ENCODE data around the gene BGN.
A peak's percentile ranks its signal among the peaks of the same experiment; 100 is the strongest.

BGN gene

DNA sequence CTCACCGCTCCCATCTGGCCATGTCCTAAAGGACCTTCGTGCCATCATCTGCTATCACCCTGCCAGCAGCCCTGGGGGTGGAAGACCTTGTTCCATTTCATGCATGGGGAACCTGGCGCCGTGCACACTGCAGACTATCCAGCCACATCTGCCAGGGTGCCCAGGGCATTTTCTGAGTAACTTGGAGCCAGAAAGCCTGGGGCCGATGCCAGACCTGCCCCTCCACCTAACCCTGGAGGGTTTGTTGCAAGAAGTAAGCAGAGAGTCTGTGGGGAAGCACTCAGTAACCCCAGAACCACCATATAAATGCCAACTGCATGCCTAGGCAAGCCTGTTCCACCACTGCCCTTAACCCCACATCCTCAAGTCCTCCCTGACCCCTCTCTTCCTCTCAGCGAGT lies 31.7 kb upstream of the BGN start:
- Histone ChIP-seq H3K27me3 (ENCODE audit: control insufficient read depth, insufficient read depth, low read length) (no peaks in the 10 kb centered on the region), H3K27ac (ENCODE audit: low read depth, low read length) (no peak overlapping the region), H3K36me3 (ENCODE audit: control insufficient read depth, insufficient read depth, low read length) (0 out of 2 replicates have a peak, but pooled peaks cover 13% of the 10 kb centered on the region), H3K4me1 (ENCODE audit: control insufficient read depth, insufficient read depth, low read length) (no peaks in the 10 kb centered on the region), H3K9me3 (ENCODE audit: control insufficient read depth, insufficient read depth, low read length) (peaks cover 42% of the 10 kb centered on the region), H3K4me3 (ENCODE audit: low read depth, low read length) (no peak overlapping the region), H3K9ac (ENCODE audit: low read depth, low read length) (no peak overlapping the region)

DNA sequence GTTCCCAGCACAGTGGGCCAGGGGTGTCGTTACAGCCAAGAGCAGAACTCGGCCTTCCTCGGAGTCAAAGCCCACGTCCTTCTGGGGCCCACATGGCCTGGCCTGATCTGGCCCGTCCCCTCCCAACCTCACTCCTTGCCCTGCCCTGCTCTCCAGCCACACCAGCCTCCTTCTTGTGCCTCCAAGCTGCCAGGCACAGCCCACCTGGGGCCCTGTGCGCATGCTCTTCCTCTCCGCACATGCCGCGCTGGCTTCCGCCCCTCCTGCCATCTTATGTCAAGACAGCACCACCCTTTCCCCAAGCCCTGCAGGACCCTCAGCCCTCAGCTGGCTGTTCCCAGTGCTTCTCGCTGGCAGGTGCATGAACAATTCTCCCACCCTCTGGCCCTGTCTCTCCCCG lies 31.2 kb upstream of the BGN start:
- peaks cover 19% of the 10 kb centered on the region for H3K36me3 ChIP-seq (ENCODE audit: control insufficient read depth, insufficient read depth, low read length)
- H3K9me3 ChIP-seq (ENCODE audit: control insufficient read depth, insufficient read depth, low read length), result peaks cover 41% of the 10 kb centered on the region
- H3K4me1 ChIP-seq (ENCODE audit: control insufficient read depth, insufficient read depth, low read length), result no peaks in the 10 kb centered on the region
- H3K27me3 ChIP-seq (ENCODE audit: control insufficient read depth, insufficient read depth, low read length), result no peaks in the 10 kb centered on the region
- H3K27ac ChIP-seq (ENCODE audit: low read depth, low read length), result no peak overlapping the region
- no peak overlapping the region for H3K4me3 ChIP-seq (ENCODE audit: low read depth, low read length)
- no peak overlapping the region for H3K9ac ChIP-seq (ENCODE audit: low read depth, low read length)

DNA sequence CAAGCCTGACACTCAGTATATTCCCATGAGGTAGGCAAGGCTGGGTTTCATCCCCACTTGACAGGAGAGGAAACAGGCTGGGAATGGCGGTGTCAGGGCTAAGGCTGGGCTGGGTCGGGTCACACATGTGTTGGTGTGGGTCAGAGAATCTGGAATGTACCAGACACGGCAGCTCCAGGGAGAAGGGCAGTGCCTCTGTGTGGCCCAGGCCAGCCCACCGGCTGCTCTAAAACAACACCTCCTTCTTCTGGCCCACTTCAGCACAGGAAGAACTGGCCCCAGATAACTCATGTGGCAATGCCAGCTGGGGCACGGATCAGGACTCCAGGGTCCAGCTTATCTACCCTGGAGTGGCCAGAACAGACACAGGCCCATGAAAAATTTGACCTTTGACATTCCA lies 30.7 kb upstream of the BGN start:
- Histone ChIP-seq H3K27me3 (ENCODE audit: control insufficient read depth, insufficient read depth, low read length) (no peaks in the 10 kb centered on the region), H3K36me3 (ENCODE audit: control insufficient read depth, insufficient read depth, low read length) (peaks cover 21% of the 10 kb centered on the region), H3K4me3 (ENCODE audit: low read depth, low read length) (no peak overlapping the region), H3K9me3 (ENCODE audit: control insufficient read depth, insufficient read depth, low read length) (peaks cover 42% of the 10 kb centered on the region), H3K4me1 (ENCODE audit: control insufficient read depth, insufficient read depth, low read length) (no peaks in the 10 kb centered on the region), H3K27ac (ENCODE audit: low read depth, low read length) (no peak overlapping the region), H3K9ac (ENCODE audit: low read depth, low read length) (no peak overlapping the region)

DNA sequence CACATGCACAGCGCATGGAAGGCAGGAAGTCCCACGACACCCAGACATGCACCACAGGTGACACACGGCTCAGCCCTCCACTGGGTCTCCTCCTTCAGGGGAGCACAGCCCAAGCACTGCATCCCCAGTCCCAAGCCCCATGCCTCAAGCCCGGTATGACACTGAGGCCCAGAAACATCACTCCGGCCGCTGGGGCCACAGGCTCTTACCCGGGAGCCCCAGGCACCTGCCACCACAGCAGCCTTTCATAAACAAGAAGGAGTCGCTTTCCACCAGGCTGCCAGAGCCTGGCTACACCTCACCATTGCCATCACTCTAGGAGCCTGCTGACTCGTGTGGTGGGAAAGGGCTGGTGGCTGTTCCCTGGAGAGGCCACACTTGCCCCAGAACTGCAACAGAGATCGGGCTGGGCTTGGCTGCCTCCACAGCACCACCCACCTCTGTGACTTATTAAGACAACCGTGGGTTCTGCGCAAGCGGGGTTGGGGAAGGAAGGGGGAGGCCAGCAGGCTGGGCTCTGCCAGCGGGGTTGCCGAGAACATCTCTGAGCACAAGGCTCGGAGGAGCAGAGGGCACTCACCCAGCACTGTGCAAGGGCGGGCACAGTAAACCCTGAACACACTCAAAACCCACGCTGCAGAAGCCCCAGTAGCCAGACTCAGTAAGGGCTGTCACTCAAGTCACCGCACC lies 28.9 kb upstream of the BGN start:
- Histone ChIP-seq H3K9ac (ENCODE audit: low read depth, low read length) (no peak overlapping the region), H3K27me3 (ENCODE audit: control insufficient read depth, insufficient read depth, low read length) (no peaks in the 10 kb centered on the region), H3K9me3 (ENCODE audit: control insufficient read depth, insufficient read depth, low read length) (peaks cover 40% of the 10 kb centered on the region), H3K4me1 (ENCODE audit: control insufficient read depth, insufficient read depth, low read length) (no peaks in the 10 kb centered on the region), H3K27ac (ENCODE audit: low read depth, low read length) (no peak overlapping the region), H3K4me3 (ENCODE audit: low read depth, low read length) (no peak overlapping the region), H3K36me3 (ENCODE audit: control insufficient read depth, insufficient read depth, low read length) (peaks cover 21% of the 10 kb centered on the region)

DNA sequence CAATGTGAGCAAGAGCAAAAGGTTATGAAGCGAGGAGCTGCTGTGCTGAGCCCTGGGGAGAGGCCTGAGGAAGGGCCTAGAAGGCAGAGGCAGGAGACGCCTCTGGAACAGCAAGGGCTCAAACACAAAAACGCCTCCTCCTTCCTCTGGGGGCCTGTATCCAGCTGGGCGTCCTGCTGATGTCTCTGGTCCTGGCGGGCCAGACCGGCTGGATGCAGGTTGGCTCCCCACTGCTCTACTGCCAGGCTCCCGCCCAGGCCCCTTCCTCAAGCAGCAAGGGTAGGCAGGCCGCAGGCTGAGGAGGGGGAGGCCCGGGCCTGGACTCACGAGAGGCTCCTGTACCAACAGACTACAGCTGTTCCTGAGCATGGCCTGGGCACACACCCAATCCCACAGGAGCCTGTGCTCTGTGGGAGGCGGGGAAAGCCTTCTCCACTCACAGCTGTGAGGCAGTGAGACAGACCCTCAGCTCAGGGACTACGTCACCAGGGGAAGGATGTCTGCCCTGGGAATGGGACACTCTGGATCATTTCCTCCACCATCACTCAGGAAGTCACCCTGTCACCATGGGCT lies 26.7 kb upstream of the BGN start:
- Histone ChIP-seq H3K27me3 (ENCODE audit: control insufficient read depth, insufficient read depth, low read length) (no peaks in the 10 kb centered on the region), H3K36me3 (ENCODE audit: control insufficient read depth, insufficient read depth, low read length) (peaks cover 18% of the 10 kb centered on the region), H3K4me1 (ENCODE audit: control insufficient read depth, insufficient read depth, low read length) (no peaks in the 10 kb centered on the region), H3K27ac (ENCODE audit: low read depth, low read length) (no peak overlapping the region), H3K4me3 (ENCODE audit: low read depth, low read length) (no peak overlapping the region), H3K9me3 (ENCODE audit: control insufficient read depth, insufficient read depth, low read length) (peaks cover 44% of the 10 kb centered on the region), H3K9ac (ENCODE audit: low read depth, low read length) (no peak overlapping the region)

DNA sequence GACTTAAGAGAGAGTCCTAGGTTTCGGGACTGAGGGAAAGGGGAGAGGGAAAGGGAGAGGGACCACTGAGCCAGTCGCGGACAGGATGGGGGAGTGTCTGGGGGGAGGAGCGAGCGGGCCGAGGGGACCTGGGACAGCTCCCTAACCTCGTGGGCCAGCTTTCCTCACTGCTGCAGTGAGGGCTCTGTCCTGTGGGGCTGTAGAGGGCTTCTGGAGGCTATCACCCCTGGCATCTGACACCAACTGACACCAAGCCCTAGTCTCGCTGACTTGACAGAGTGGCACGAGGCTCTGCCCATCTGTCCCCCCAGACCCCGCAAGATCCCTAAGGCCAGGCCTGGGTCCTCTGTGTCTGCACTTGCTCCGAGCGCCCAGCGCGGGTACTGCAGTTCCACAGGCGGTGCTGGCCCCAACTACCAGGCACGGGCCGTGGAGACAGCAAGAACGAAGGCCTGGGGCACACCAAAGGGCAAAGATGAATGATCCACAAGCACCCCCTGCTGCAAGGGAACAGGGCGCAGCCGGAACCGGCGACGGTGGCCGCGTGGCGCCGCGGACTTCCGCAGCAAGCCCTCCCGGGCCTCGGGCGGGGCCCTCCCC lies 24.9 kb upstream of the BGN start:
- Histone ChIP-seq H3K9me3 (ENCODE audit: control insufficient read depth, insufficient read depth, low read length) (peaks cover 34% of the 10 kb centered on the region), H3K27me3 (ENCODE audit: control insufficient read depth, insufficient read depth, low read length) (peaks cover 8% of the 10 kb centered on the region; the same call in 1 of the 2 replicates), H3K4me3 (ENCODE audit: low read depth, low read length) (peak overlapping the region; percentile 65), H3K27ac (ENCODE audit: low read depth, low read length) (no peak overlapping the region), H3K36me3 (ENCODE audit: control insufficient read depth, insufficient read depth, low read length) (peaks cover 10% of the 10 kb centered on the region), H3K9ac (ENCODE audit: low read depth, low read length) (peak overlapping the region; percentile 19; the same call in 1 of the 2 replicates), H3K4me1 (ENCODE audit: control insufficient read depth, insufficient read depth, low read length) (no peaks in the 10 kb centered on the region)

DNA sequence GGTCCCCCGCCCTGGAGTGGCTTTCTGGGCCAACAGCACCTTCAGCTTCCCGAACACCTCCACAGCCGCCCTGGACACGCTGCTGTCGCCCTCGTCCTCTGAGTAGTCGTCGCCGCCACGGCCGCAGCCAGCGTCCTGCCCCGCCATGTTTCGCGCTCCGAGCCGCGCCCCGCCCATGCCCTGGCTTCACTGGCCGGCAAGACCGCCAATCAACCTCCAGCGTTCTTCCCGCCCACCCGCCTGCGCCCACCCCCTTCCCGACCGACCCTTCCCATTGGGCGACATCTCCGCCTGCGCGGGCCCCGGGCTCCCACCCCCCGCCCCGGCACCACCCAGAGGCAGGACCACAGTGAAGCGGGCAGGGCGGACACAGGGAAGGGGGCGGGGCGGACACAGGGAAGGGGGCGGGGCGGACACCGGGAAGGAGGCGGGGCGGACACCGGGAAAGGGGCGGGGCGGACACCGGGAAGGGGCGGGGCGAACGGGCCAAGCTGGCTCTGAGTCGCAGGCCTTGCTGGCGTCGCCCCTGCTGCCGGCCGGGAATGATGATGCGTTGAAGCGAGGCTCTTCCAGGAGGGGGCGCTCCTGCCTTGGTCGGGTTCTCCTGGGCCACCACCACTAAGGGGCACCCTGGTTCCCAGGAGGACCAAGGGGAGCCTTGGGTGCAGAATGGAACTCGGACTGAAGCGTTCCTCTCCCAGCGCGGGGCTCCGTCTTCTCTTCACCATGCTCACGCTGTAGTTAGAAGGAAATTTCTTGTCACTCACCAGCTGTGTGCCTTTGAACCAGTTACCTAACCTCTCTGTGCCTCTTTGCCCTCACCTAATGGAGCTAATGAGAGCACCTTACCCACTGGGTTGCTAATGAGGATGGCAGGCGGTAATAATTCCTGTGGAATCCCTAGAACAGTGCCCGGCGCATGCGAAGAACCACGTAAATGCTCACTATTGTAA lies 24.1 kb upstream of the BGN start, which contains the start of gene HAUS7:
TSS of gene HAUS7 (minus strand) at position 166 of the 953 bp plus-strand sequence. CDS start at position 147, 19 bp downstream.
- Histone ChIP-seq H3K9me3 (ENCODE audit: control insufficient read depth, insufficient read depth, low read length) (peaks cover 34% of the 10 kb centered on the region), H3K4me3 (ENCODE audit: low read depth, low read length) (peak within 1 kb of the TSS; percentile 65), H3K4me1 (ENCODE audit: control insufficient read depth, insufficient read depth, low read length) (no peaks in the 10 kb centered on the region), H3K9ac (ENCODE audit: low read depth, low read length) (peak within 1 kb of the TSS; percentile 19; the same call in 1 of the 2 replicates), H3K36me3 (ENCODE audit: control insufficient read depth, insufficient read depth, low read length) (peaks cover 9% of the 10 kb centered on the region), H3K27me3 (ENCODE audit: control insufficient read depth, insufficient read depth, low read length) (peaks cover 16% of the 10 kb centered on the region), H3K27ac (ENCODE audit: low read depth, low read length) (no peak within 1 kb of the TSS)

DNA sequence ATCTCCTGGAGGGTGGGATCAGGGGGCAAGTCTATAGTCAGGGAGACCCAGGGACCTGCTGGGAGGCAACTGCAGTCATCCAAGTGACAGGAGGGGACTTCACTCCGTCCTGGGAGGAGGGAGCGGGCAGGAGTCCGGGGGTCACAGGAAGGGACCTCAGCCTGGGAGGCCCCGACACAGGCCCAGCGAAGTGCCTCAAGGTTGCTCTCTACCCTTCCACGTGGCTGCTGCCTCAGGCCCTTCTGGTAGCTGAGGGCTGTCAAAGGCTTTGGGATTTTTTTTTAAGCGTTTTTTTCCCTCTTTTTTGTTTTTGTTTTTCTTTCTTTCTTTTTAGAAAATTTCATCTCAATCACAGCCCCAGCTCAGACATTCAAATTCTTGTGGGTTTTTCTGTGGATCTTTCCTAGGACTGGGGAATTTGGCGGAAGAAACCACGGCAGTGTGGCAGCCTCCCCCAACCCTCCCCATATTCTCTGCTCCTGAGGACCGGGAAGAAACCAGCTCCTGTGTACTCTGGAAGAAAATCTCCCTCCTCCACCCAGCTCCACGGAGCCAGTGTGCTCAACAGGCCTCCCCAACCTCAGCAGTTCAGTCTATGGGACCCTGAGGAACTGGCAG lies 23.0 kb upstream of the BGN start:
- Histone ChIP-seq H3K9me3 (ENCODE audit: control insufficient read depth, insufficient read depth, low read length) (peaks cover 39% of the 10 kb centered on the region; the same call in 1 of the 2 replicates), H3K27ac (ENCODE audit: low read depth, low read length) (no peak overlapping the region), H3K4me3 (ENCODE audit: low read depth, low read length) (no peak overlapping the region), H3K4me1 (ENCODE audit: control insufficient read depth, insufficient read depth, low read length) (0 out of 2 replicates have a peak, but pooled peaks cover under 1% of the 10 kb centered on the region), H3K9ac (ENCODE audit: low read depth, low read length) (no peak overlapping the region), H3K36me3 (ENCODE audit: control insufficient read depth, insufficient read depth, low read length) (peaks cover 9% of the 10 kb centered on the region), H3K27me3 (ENCODE audit: control insufficient read depth, insufficient read depth, low read length) (peaks cover 25% of the 10 kb centered on the region)

DNA sequence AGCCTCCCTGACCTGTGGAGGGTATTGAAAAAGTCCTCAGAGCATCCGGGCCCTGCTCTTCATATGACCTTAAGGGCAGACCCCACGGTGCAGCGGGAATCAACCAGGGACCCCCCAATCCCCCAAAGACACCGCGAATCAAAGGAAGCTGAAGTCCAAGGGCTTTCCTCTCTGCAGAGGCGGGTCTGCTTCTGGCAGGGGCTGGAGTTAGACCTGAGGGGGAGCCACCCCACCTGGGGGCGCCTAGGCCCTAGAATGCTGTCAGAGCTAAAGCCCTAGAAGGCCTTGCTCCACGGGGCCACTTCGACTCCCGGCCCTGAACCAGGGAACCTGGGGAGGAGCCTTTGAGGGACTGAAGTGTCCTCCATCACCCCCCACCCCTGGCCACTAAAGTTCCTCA lies 21.7 kb upstream of the BGN start:
- Histone ChIP-seq H3K27me3 (ENCODE audit: control insufficient read depth, insufficient read depth, low read length) (peaks cover 25% of the 10 kb centered on the region), H3K36me3 (ENCODE audit: control insufficient read depth, insufficient read depth, low read length) (peaks cover 7% of the 10 kb centered on the region), H3K27ac (ENCODE audit: low read depth, low read length) (no peak overlapping the region), H3K9me3 (ENCODE audit: control insufficient read depth, insufficient read depth, low read length) (peaks cover 36% of the 10 kb centered on the region; the same call in 1 of the 2 replicates), H3K4me1 (ENCODE audit: control insufficient read depth, insufficient read depth, low read length) (peaks cover 9% of the 10 kb centered on the region; the same call in 1 of the 2 replicates), H3K4me3 (ENCODE audit: low read depth, low read length) (no peak overlapping the region), H3K9ac (ENCODE audit: low read depth, low read length) (no peak overlapping the region)

DNA sequence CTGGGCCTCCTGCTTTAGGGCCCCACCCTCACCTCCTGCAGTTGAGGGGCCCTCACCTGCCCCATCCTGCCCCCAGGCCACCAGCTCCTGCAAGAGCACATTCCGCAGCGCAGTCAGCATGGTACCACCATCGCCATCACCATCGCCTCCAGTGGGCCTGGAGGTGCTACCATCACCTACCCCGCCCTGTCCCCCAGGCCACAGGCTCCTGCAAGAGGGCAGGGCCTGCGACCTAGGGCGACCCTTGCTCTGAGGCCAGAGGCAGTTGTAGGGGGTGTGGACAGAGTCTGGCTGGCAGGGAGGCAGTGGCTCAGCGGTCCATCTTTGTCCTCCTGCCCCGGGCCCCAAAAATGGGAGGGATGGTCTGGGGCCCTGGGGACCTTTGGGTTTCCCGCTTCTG lies 20.5 kb upstream of the BGN start:
- H3K27ac ChIP-seq (ENCODE audit: low read depth, low read length), result no peak overlapping the region
- no peaks in the 10 kb centered on the region for H3K36me3 ChIP-seq (ENCODE audit: control insufficient read depth, insufficient read depth, low read length)
- H3K27me3 ChIP-seq (ENCODE audit: control insufficient read depth, insufficient read depth, low read length), result peaks cover 25% of the 10 kb centered on the region
- no peak overlapping the region for H3K9ac ChIP-seq (ENCODE audit: low read depth, low read length)
- H3K4me1 ChIP-seq (ENCODE audit: control insufficient read depth, insufficient read depth, low read length), result peaks cover 9% of the 10 kb centered on the region; the same call in 1 of the 2 replicates
- H3K9me3 ChIP-seq (ENCODE audit: control insufficient read depth, insufficient read depth, low read length), result peaks cover 27% of the 10 kb centered on the region; the same call in 1 of the 2 replicates
- H3K4me3 ChIP-seq (ENCODE audit: low read depth, low read length), result no peak overlapping the region
